K562 (cell line): ENCODE measurements around the gene HMBS. TPM values are rescaled to one million over a fixed set of nuclear protein-coding genes. Genes with fewer than 3 reads are reported as not detected.

Experiments used
- ATAC-seq: fragments of 200-7000 bp; cut with Tn5 transposase; 3 replicates; pipeline ENCODE4 v1.9.1; 2020; ENCODE audit warnings: moderate library complexity
- BruUV-seq: library from RNA; stranded (reverse); fragments of 400-500 nt; replicated peaks from 2 replicates; lab custom pipeline; 2021; lab: Mats Ljungman, UMichigan
- CTCF ChIA-PET: fragments of 300-600 bp; formaldehyde crosslinking; extraction: SDS; loops from one replicate; lab custom pipeline; 2021; ENCODE audit warnings: low intra/inter-chr PET ratio; lab: Yijun Ruan, JAX
- POLR2A ChIA-PET: fragments of 300-600, 350-650 bp; sonication (Branson Sonifier 250); formaldehyde crosslinking; extraction: SDS; loops from one replicate; lab custom pipeline; 2021; ENCODE audit warnings: antibody characterized with exemption, inconsistent platforms; lab: Yijun Ruan, JAX
- DNase-seq, 4 experiments: peaks; one replicate each; pipeline versions ENCODE4 v3.0.0 to v3.0.0-alpha.2; 2011 to 2018; ENCODE audit warnings: low spot score in 3 of 4, mixed read lengths in 3 of 4; ENCODE audit errors: extremely low read depth in 1 of 4
- FAIRE-seq: peaks from 2 replicates; lab custom pipeline; 2011; peaks lifted over from hg19 to GRCh38; lab: Jason Lieb, UNC
- H2AFZ ChIP-seq: 2 replicates; pipeline ENCODE4 v1.6.0; 2011; ENCODE audit warnings: low read depth, low read length, control low read depth, inconsistent platforms
- H3K27ac ChIP-seq: fragments of 200-600 bp; 3 replicates; pipeline ENCODE4 v1.8.0; 2011; ENCODE audit warnings: low read depth, mild to moderate bottlenecking, control low read depth, inconsistent platforms, low read length, moderate library complexity, mixed read lengths; ENCODE audit errors: extremely low read depth
- H3K27me3 ChIP-seq, 2 experiments: fragments of 300-600 bp in 1 of 2; 2 replicates in 1 of 2; 3 replicates in 1 of 2; pipeline versions ENCODE4 v1.6.0 to v1.8.0; 2011; ENCODE audit warnings: inconsistent platforms in 2 of 2, low read length in 2 of 2, mild to moderate bottlenecking in 1 of 2, mixed read lengths in 1 of 2, moderate library complexity in 1 of 2; ENCODE audit not compliant: control insufficient read depth in 2 of 2, insufficient read depth in 2 of 2
- H3K36me3 ChIP-seq: fragments of 300-600 bp; 3 replicates; pipeline ENCODE4 v1.8.0; 2011; ENCODE audit warnings: mild to moderate bottlenecking, low read length, inconsistent platforms; ENCODE audit not compliant: control insufficient read depth, insufficient read depth
- H3K4me1 ChIP-seq, 2 experiments: fragments of 200-600 bp in 1 of 2; replicated peaks in 1 of 2; 2 replicates in 1 of 2; 3 replicates in 1 of 2; pipeline versions ENCODE4 v1.5.1 to v1.8.0; 2011; ENCODE audit warnings: inconsistent platforms in 2 of 2, low read length in 2 of 2, mild to moderate bottlenecking in 1 of 2, mixed read lengths in 1 of 2, moderate library complexity in 1 of 2; ENCODE audit not compliant: control insufficient read depth in 2 of 2, insufficient read depth in 2 of 2
- H3K4me2 ChIP-seq: 2 replicates; pipeline ENCODE4 v1.6.1; 2011; ENCODE audit warnings: low read length, control low read depth, inconsistent platforms, mixed read lengths; ENCODE audit not compliant: insufficient read depth
- H3K4me3 ChIP-seq: fragments of 200-600 bp; sonication (generic), shearing (Covaris generic); 2 replicates; pipeline ENCODE4 v1.5.1; 2016; ENCODE audit warnings: control low read depth, inconsistent platforms
- H3K79me2 ChIP-seq: fragments of 200-600 bp; 3 replicates; pipeline ENCODE4 v1.8.0; 2011; ENCODE audit warnings: low read length, inconsistent platforms; ENCODE audit not compliant: control insufficient read depth, insufficient read depth
- H3K9ac ChIP-seq, 2 experiments: 2 replicates each; pipeline versions ENCODE4 v1.6.0 to v1.6.1; 2011; ENCODE audit warnings: low read depth in 2 of 2, low read length in 2 of 2, control low read depth in 1 of 2, inconsistent platforms in 1 of 2, mild to moderate bottlenecking in 1 of 2, mixed read lengths in 1 of 2; ENCODE audit not compliant: insufficient read depth in 1 of 2
- H3K9me1 ChIP-seq: one replicate; pipeline ENCODE4 v1.6.0; 2011; ENCODE audit warnings: inconsistent platforms, mild to moderate bottlenecking, low read length, moderate library complexity; ENCODE audit not compliant: control insufficient read depth, insufficient read depth
- H3K9me3 ChIP-seq: replicated peaks from 2 replicates; pipeline ENCODE4 v1.5.1; 2011; ENCODE audit warnings: low read depth, low read length, inconsistent platforms; ENCODE audit not compliant: control insufficient read depth, insufficient read depth
- H4K20me1 ChIP-seq: replicated peaks from 2 replicates; pipeline ENCODE4 v1.6.1; 2011; ENCODE audit warnings: low read length, inconsistent platforms, mixed read lengths; ENCODE audit not compliant: control insufficient read depth, insufficient read depth
- YY1 ChIP-seq, 3 experiments: IDR thresholded peaks; 2 replicates each; pipeline ENCODE4 v1.6.1; 2011; ENCODE audit warnings: low read length in 2 of 3, mild to moderate bottlenecking in 2 of 3, moderate library complexity in 2 of 3, borderline replicate concordance in 1 of 3, control low read depth in 1 of 3, low read depth in 1 of 3; ENCODE audit not compliant: insufficient read depth in 3 of 3, insufficient replicate concordance in 2 of 3, control insufficient read depth in 1 of 3, insufficient read length in 1 of 3; ENCODE audit errors: extremely low read depth in 1 of 3
- ZKSCAN1 ChIP-seq: fragments of 150-350 bp; IDR thresholded peaks from 2 replicates; pipeline ENCODE4 v1.6.1; 2016; ENCODE audit warnings: low read depth, low read length
- WGBS: fragments of 100-300 bp; shearing (Covaris generic); methylation state at CpG from one replicate; pipeline ENCODE4 v1.1.6; 2016; ENCODE audit warnings: low coverage, mixed read lengths; ENCODE audit not compliant: insufficient coverage; ENCODE audit errors: missing lambda C conversion rate; 5-methylcytosine and 5-hydroxymethylcytosine counted together
- in situ Hi-C: fragments of 300-500 bp; cut with MboI; formaldehyde crosslinking; loops from 4 replicates; pipeline ENCODE4 v1.15.0; 2018; ENCODE audit warnings: inconsistent platforms, mixed read lengths
- intact Hi-C: fragments of 100-400 bp; cut with micrococcal nuclease; formaldehyde crosslinking; loops from 2 replicates; pipeline ENCODE4 v1.14.2; 2022
- polyA plus RNA-seq, 8 experiments: library from polyadenylated mRNA; depleted of rRNA in 4 of 8; stranded (reverse) in 5 of 8; unstranded in 3 of 8; fragments of >200 nt; fragmentation: Nextera tagmentation in 2 of 8; fragmentation: Illumina TruSeq in 1 of 8; extraction: Ambion mirVana in 2 of 8; extraction: Trizol in 1 of 8; gene quantifications; 2 replicates each; pipeline versions ENCODE4 v1.2.1 to v1.2.3, GENCODE V29; 2011 to 2014; ENCODE audit warnings: inconsistent platforms in 1 of 8, missing spikeins in 1 of 8
- total RNA-seq, 7 experiments: library from RNA; depleted of rRNA in 6 of 7; stranded (reverse); fragments of >200 nt in 6 of 7; fragmentation: Illumina TruSeq in 2 of 7; extraction: Trizol in 2 of 7; gene quantifications; 2 replicates each; pipeline versions ENCODE4 v1.2.1 to v1.2.3, GENCODE V29; 2011 to 2021; ENCODE audit warnings: low replicate concordance in 1 of 7

The HMBS gene
- total and polyA plus RNA-seq, 9 of the 15 experiments (the other 6 are each of a cell fraction or from before 2014, with no cell fraction given) = 56.9 to 385 (median 286) TPM

GRCh38 chr11:119099711-119100110 is 15.0 kb downstream of the HMBS start:
- peaks cover 37% of the 10 kb centered on the region for H3K36me3 ChIP-seq
- no peaks in the 10 kb centered on the region for H3K27me3 ChIP-seq
- peak overlapping the region in 1 of 2 experiments; percentile 94; a peak in 2 of 4 replicates for H3K9ac ChIP-seq
- H3K9me3 ChIP-seq = no peaks in the 10 kb centered on the region
- 27% methylated on average over 4 of the region's 6 CpGs for WGBS
- BruUV-seq = no TSS peak
- H3K79me2 ChIP-seq = peaks cover 37% of the 10 kb centered on the region
- no peaks in the 10 kb centered on the region; the same call in 1 of the 2 replicates for H4K20me1 ChIP-seq
- H3K4me3 ChIP-seq = no peak overlapping the region; the same call in 1 of the 2 replicates
- CTCF ChIA-PET = interaction anchor here (0.9 kb wide), 1 partner anchor 224 kb away, joined by 3 read pairs; no protein-coding TSS in a partner anchor
- FAIRE-seq = no peak
- POLR2A ChIA-PET = interaction anchor here (0.6 to 0.9 kb wide), 2 partner anchors 52 to 102 kb away, joined by 3 read pairs; no protein-coding TSS in a partner anchor
- peak overlapping the region; percentile 96; the same call in 1 of the 2 replicates for H3K4me2 ChIP-seq
- H3K4me1 ChIP-seq = peaks cover 23 to 30% of the 10 kb centered on the region in 2 experiments; a peak in 4 of 5 replicates
- H3K27ac ChIP-seq = no peak overlapping the region; the same call in 2 of the 3 replicates
- no peak for DNase-seq
- TF ChIP-seq ZKSCAN1 = no peak
- peak in 1 of 3 experiments; percentile 21 for TF ChIP-seq YY1 (IDR thresholded peaks at IDR 0.05; ENCODE audit: borderline replicate concordance in 1 of 3, control insufficient read depth in 1 of 3, extremely low read depth in 1 of 3, insufficient read depth in 3 of 3, insufficient read length in 1 of 3, insufficient replicate concordance in 2 of 3, low read depth in 1 of 3, low read length in 2 of 3)
- no peaks in the 10 kb centered on the region for H3K9me1 ChIP-seq
- no peak for ATAC-seq
- H2AFZ ChIP-seq = no peak overlapping the region
- in situ Hi-C loops (loop anchor here (5.0 kb wide), 1 partner anchor 98 kb away; no protein-coding TSS in a partner anchor), intact Hi-C loops (loop anchor here (2.0 to 5.0 kb wide), 4 partner anchors 58 to 187 kb away; partner anchors contain the start of genes RPS25, SLC37A4 and TRAPPC4)
